Measurements from ENCODE around the gene EPHA8. TPM values are rescaled to one million over a fixed set of nuclear protein-coding genes. Genes with fewer than 3 reads are reported as not detected.

EPHA8 gene
- total RNA-seq, 1 donor from 2014 or later: 0.51 TPM

GRCh38 chr1:22563671-22564602, 648 bp downstream of the EPHA8 start:
- TF ChIP-seq CTCF (IDR thresholded peaks at IDR 0.05): no peak
- H3K9me3 Mint-ChIP-seq (ENCODE audit: unreplicated experiment): no peaks in the 10 kb centered on the region
- DNase-seq (ENCODE audit: extremely low spot score, unreplicated experiment): no peak
- peak overlapping the region; percentile 62 for H3K4me3 Mint-ChIP-seq (ENCODE audit: unreplicated experiment)
- peaks cover 82% of the 10 kb centered on the region for H3K27me3 Mint-ChIP-seq (ENCODE audit: unreplicated experiment)
- no peak overlapping the region for H3K27ac Mint-ChIP-seq (ENCODE audit: unreplicated experiment)
- no peaks in the 10 kb centered on the region for H3K36me3 Mint-ChIP-seq (ENCODE audit: unreplicated experiment)
- peaks cover 19% of the 10 kb centered on the region for H3K4me1 Mint-ChIP-seq (ENCODE audit: unreplicated experiment)

- no peak for TF ChIP-seq CTCF (IDR thresholded peaks at IDR 0.05)
- Mint-ChIP-seq H3K36me3 (ENCODE audit: unreplicated experiment) (no peaks in the 10 kb centered on the region), H3K9me3 (ENCODE audit: unreplicated experiment) (no peaks in the 10 kb centered on the region), H3K27me3 (ENCODE audit: unreplicated experiment) (peaks cover 76% of the 10 kb centered on the region), H3K27ac (ENCODE audit: unreplicated experiment) (no peak overlapping the region), H3K4me1 (ENCODE audit: unreplicated experiment) (peaks cover 9% of the 10 kb centered on the region), H3K4me3 (ENCODE audit: unreplicated experiment) (no peak overlapping the region)
- no peak for DNase-seq (ENCODE audit: extremely low spot score, unreplicated experiment)
These were observed 2.9 kb downstream of the EPHA8 start for GRCh38 chr1:22566161-22566560.

GRCh38 chr1:22567197-22567596, 3.9 kb downstream of the EPHA8 start:
- H3K27ac Mint-ChIP-seq (ENCODE audit: unreplicated experiment): no peak overlapping the region
- H3K4me3 Mint-ChIP-seq (ENCODE audit: unreplicated experiment): no peak overlapping the region
- no peaks in the 10 kb centered on the region for H3K9me3 Mint-ChIP-seq (ENCODE audit: unreplicated experiment)
- H3K27me3 Mint-ChIP-seq (ENCODE audit: unreplicated experiment): peaks cover 69% of the 10 kb centered on the region
- TF ChIP-seq CTCF (IDR thresholded peaks at IDR 0.05): no peak
- no peak for DNase-seq (ENCODE audit: extremely low spot score, unreplicated experiment)
- no peaks in the 10 kb centered on the region for H3K36me3 Mint-ChIP-seq (ENCODE audit: unreplicated experiment)
- peaks cover 6% of the 10 kb centered on the region for H3K4me1 Mint-ChIP-seq (ENCODE audit: unreplicated experiment)

GRCh38 chr1:22567994-22568393, 4.7 kb downstream of the EPHA8 start:
- TF ChIP-seq CTCF (IDR thresholded peaks at IDR 0.05): no peak
- Mint-ChIP-seq H3K36me3 (ENCODE audit: unreplicated experiment) (no peaks in the 10 kb centered on the region), H3K27ac (ENCODE audit: unreplicated experiment) (no peak overlapping the region), H3K4me3 (ENCODE audit: unreplicated experiment) (no peak overlapping the region), H3K9me3 (ENCODE audit: unreplicated experiment) (no peaks in the 10 kb centered on the region), H3K27me3 (ENCODE audit: unreplicated experiment) (peaks cover 66% of the 10 kb centered on the region), H3K4me1 (ENCODE audit: unreplicated experiment) (peaks cover 3% of the 10 kb centered on the region)
- DNase-seq (ENCODE audit: extremely low spot score, unreplicated experiment): no peak

- H3K9me3 Mint-ChIP-seq (ENCODE audit: unreplicated experiment): no peaks in the 10 kb centered on the region
- H3K4me3 Mint-ChIP-seq (ENCODE audit: unreplicated experiment): no peak overlapping the region
- TF ChIP-seq CTCF (IDR thresholded peaks at IDR 0.05): no peak
- H3K4me1 Mint-ChIP-seq (ENCODE audit: unreplicated experiment): no peaks in the 10 kb centered on the region
- no peak overlapping the region for H3K27ac Mint-ChIP-seq (ENCODE audit: unreplicated experiment)
- peaks cover 64% of the 10 kb centered on the region for H3K27me3 Mint-ChIP-seq (ENCODE audit: unreplicated experiment)
- DNase-seq (ENCODE audit: extremely low spot score, unreplicated experiment): no peak
- H3K36me3 Mint-ChIP-seq (ENCODE audit: unreplicated experiment): no peaks in the 10 kb centered on the region
These were observed 6.0 kb downstream of the EPHA8 start for GRCh38 chr1:22569269-22569668.

Measured in osteocyte (in vitro differentiated cells).